ENCODE measurements around the gene IL1RAPL1. TPM values are rescaled to one million over a fixed set of nuclear protein-coding genes. Genes with fewer than 3 reads are reported as not detected.

Gene IL1RAPL1
- total and polyA plus RNA-seq, 5 donors, result 0.48 to 3.1 (median 2.4) TPM

- no peak overlapping the region for H3K27ac ChIP-seq (ENCODE audit: low read length)
- no peaks in the 10 kb centered on the region for H3K9me3 ChIP-seq (ENCODE audit: control insufficient read depth, low read length)
- no peak overlapping the region for H3K4me3 ChIP-seq (ENCODE audit: low read length)
- no peaks in the 10 kb centered on the region for H3K4me1 ChIP-seq (ENCODE audit: control insufficient read depth, insufficient read depth, low read length)
- DNase-seq (no peak), ATAC-seq (peak in 1 of 2 donors; percentile 51)
- H3K27me3 ChIP-seq (ENCODE audit: control insufficient read depth, insufficient read depth), result no peaks in the 10 kb centered on the region
- intact Hi-C loops (cut with DNase I), result no loop called here
- 39% methylated on average over 2 of the region's 2 CpGs for WGBS
Observed at GRCh38 chrX:29419774-29420553, 832.7 kb downstream of the IL1RAPL1 start.

- H3K27ac ChIP-seq (ENCODE audit: low read length), result no peak overlapping the region
- WGBS, result 84% methylated on average over 3 of the region's 3 CpGs
- H3K9me3 ChIP-seq (ENCODE audit: control insufficient read depth, low read length), result no peaks in the 10 kb centered on the region
- no peaks in the 10 kb centered on the region for H3K4me1 ChIP-seq (ENCODE audit: control insufficient read depth, insufficient read depth, low read length)
- intact Hi-C loops (cut with DNase I), result no loop called here
- DNase-seq (no peak), ATAC-seq (no peak)
- no peaks in the 10 kb centered on the region for H3K27me3 ChIP-seq (ENCODE audit: control insufficient read depth, insufficient read depth)
- H3K4me3 ChIP-seq (ENCODE audit: low read length), result no peak overlapping the region
Observed at GRCh38 chrX:29422034-29422433, 834.8 kb downstream of the IL1RAPL1 start.

DNA sequence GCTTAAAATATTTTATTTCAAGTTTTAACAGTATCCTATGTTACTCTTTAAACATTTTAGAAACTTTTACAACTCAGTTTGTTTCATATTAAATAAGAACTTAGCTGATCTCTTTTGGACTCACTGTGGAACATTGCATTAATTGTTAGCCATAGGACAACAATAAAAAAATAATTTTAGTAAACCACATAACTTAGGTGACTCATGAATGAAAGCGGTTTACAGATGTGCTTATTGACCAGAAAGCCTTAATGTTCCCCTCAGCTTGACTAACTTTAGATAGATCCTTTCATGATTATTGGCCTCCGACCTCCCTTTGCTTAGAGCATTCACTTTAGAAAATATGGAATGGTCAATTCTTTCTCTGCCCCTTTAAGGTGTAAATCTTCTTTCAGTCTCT is 844.6 kb downstream of the IL1RAPL1 start:
- no peaks in the 10 kb centered on the region for H3K4me1 ChIP-seq (ENCODE audit: control insufficient read depth, insufficient read depth, low read length)
- H3K27me3 ChIP-seq (ENCODE audit: control insufficient read depth, insufficient read depth), result no peaks in the 10 kb centered on the region
- no peak for ATAC-seq
- no peak overlapping the region for H3K27ac ChIP-seq (ENCODE audit: low read length)
- DNase-seq, result no peak
- no peaks in the 10 kb centered on the region for H3K9me3 ChIP-seq (ENCODE audit: control insufficient read depth, low read length)
- intact Hi-C loops (cut with DNase I), result no loop called here
- H3K4me3 ChIP-seq (ENCODE audit: low read length), result no peak overlapping the region
- WGBS, result 83% methylated on average over 2 of the region's 2 CpGs

GRCh38 chrX:29432534-29432933 is 845.3 kb downstream of the IL1RAPL1 start:
- no peaks in the 10 kb centered on the region for H3K27me3 ChIP-seq (ENCODE audit: control insufficient read depth, insufficient read depth)
- no peaks in the 10 kb centered on the region for H3K4me1 ChIP-seq (ENCODE audit: control insufficient read depth, insufficient read depth, low read length)
- intact Hi-C loops (cut with DNase I), result no loop called here
- H3K27ac ChIP-seq (ENCODE audit: low read length), result no peak overlapping the region
- H3K9me3 ChIP-seq (ENCODE audit: control insufficient read depth, low read length), result no peaks in the 10 kb centered on the region
- no peak overlapping the region for H3K4me3 ChIP-seq (ENCODE audit: low read length)
- DNase-seq (no peak), ATAC-seq (no peak)

DNA sequence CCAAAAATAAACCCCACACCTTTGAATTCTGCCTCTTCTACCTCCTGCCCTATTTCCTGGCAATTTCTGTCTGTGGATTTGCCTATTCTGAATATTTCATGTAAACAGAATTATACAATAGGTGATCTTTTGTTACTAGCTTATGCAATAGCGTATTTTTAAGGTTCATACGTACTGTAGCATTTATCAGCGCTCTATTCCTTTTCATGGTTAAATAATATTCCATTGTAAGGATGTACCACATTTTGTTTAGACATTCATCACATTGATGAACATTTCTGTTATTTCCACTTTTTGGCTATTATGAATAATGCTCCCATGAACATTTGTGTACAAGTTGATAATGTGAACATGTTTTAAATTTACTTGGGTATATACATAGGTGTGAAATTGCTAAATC is 847.7 kb downstream of the IL1RAPL1 start:
- intact Hi-C loops (cut with DNase I), result no loop called here

GRCh38 chrX:29435396-29435795 is 848.1 kb downstream of the IL1RAPL1 start:
- no peaks in the 10 kb centered on the region for H3K9me3 ChIP-seq (ENCODE audit: control insufficient read depth, low read length)
- H3K27me3 ChIP-seq (ENCODE audit: control insufficient read depth, insufficient read depth), result no peaks in the 10 kb centered on the region
- H3K4me3 ChIP-seq (ENCODE audit: low read length), result no peak overlapping the region
- DNase-seq (no peak), ATAC-seq (no peak)
- WGBS, result 71% methylated on average over 4 of the region's 4 CpGs
- no peaks in the 10 kb centered on the region for H3K4me1 ChIP-seq (ENCODE audit: control insufficient read depth, insufficient read depth, low read length)
- H3K27ac ChIP-seq (ENCODE audit: low read length), result no peak overlapping the region
- intact Hi-C loops (cut with DNase I), result no loop called here

More for the DNA sequence above, 847.7 kb downstream of the IL1RAPL1 start:
- DNase-seq, result no peak
- Histone ChIP-seq H3K27me3 (ENCODE audit: control insufficient read depth, insufficient read depth) (no peaks in the 10 kb centered on the region), H3K9me3 (ENCODE audit: control insufficient read depth, low read length) (no peaks in the 10 kb centered on the region), H3K4me1 (ENCODE audit: control insufficient read depth, insufficient read depth, low read length) (no peaks in the 10 kb centered on the region), H3K27ac (ENCODE audit: low read length) (no peak overlapping the region), H3K4me3 (ENCODE audit: low read length) (no peak overlapping the region)
- ATAC-seq, result no peak
- 92% methylated on average over 3 of the region's 3 CpGs for WGBS

GRCh38 chrX:29447867-29448266 is 860.6 kb downstream of the IL1RAPL1 start:
- Histone ChIP-seq H3K27ac (ENCODE audit: low read length) (no peak overlapping the region), H3K27me3 (ENCODE audit: control insufficient read depth, insufficient read depth) (no peaks in the 10 kb centered on the region), H3K4me3 (ENCODE audit: low read length) (no peak overlapping the region), H3K4me1 (ENCODE audit: control insufficient read depth, insufficient read depth, low read length) (no peaks in the 10 kb centered on the region), H3K9me3 (ENCODE audit: control insufficient read depth, low read length) (no peaks in the 10 kb centered on the region)
- ATAC-seq (no peak), DNase-seq (no peak)
- 71% methylated on average over 2 of the region's 2 CpGs for WGBS
- intact Hi-C loops (cut with DNase I), result no loop called here

DNA sequence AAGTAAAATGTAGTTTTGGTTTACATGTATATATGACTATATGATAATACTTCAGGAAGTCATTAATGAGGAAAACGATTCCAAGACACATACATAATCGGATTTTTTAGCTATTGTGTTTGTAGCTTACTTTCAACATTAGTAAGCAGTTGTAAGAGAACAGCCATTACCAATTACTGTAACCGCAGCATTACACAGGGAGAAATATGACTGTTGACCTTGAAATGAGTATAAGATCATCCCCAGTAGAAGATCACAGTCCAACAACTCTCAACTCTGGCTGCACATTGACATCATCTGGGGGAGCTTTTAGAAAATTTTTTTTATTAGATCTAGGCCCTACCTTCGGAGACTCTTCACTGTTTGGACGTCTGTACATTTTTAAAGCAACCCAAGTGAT is 866.1 kb downstream of the IL1RAPL1 start:
- H3K27me3 ChIP-seq (ENCODE audit: control insufficient read depth, insufficient read depth), result no peaks in the 10 kb centered on the region
- H3K4me1 ChIP-seq (ENCODE audit: control insufficient read depth, insufficient read depth, low read length), result no peaks in the 10 kb centered on the region
- intact Hi-C loops (cut with DNase I), result no loop called here
- no peak for DNase-seq
- ATAC-seq, result no peak
- WGBS, result 86% methylated on average over 5 of the region's 5 CpGs
- H3K9me3 ChIP-seq (ENCODE audit: control insufficient read depth, low read length), result no peaks in the 10 kb centered on the region
- no peak overlapping the region for H3K27ac ChIP-seq (ENCODE audit: low read length)
- H3K4me3 ChIP-seq (ENCODE audit: low read length), result no peak overlapping the region

DNA sequence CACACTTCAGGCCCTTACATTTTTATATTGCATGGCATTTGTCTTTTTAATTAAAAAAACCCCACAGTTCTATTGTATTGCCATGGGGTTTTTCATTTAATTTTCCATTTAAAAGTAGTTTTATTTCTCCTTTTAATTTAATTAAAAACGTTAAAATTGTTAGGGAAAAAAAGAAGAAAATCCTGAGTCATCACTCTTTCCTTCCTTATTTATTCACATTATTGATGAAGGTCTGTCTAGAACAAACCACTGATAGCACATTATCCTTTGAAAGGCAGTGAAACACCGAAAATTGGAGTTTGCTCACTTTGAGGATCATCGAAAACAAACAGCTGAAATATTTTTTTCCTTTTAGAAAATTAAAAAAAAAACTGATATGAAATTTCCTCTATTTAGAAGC is 868.5 kb downstream of the IL1RAPL1 start:
- H3K4me1 ChIP-seq (ENCODE audit: control insufficient read depth, insufficient read depth, low read length), result no peaks in the 10 kb centered on the region
- intact Hi-C loops (cut with DNase I), result no loop called here
- WGBS, result 63% methylated on average over 3 of the region's 3 CpGs
- DNase-seq (no peak), ATAC-seq (no peak)
- no peaks in the 10 kb centered on the region for H3K9me3 ChIP-seq (ENCODE audit: control insufficient read depth, low read length)
- H3K4me3 ChIP-seq (ENCODE audit: low read length), result no peak overlapping the region
- no peaks in the 10 kb centered on the region for H3K27me3 ChIP-seq (ENCODE audit: control insufficient read depth, insufficient read depth)
- no peak overlapping the region for H3K27ac ChIP-seq (ENCODE audit: low read length)

- Histone ChIP-seq H3K27ac (ENCODE audit: low read length) (no peak overlapping the region), H3K4me3 (ENCODE audit: low read length) (no peak overlapping the region), H3K4me1 (ENCODE audit: control insufficient read depth, insufficient read depth, low read length) (no peaks in the 10 kb centered on the region), H3K9me3 (ENCODE audit: control insufficient read depth, low read length) (no peaks in the 10 kb centered on the region), H3K27me3 (ENCODE audit: control insufficient read depth, insufficient read depth) (no peaks in the 10 kb centered on the region)
- ATAC-seq (no peak), DNase-seq (no peak)
- intact Hi-C loops (cut with DNase I), result no loop called here
- 89% methylated on average over 2 of the region's 2 CpGs for WGBS
Observed at GRCh38 chrX:29461039-29461438, 873.8 kb downstream of the IL1RAPL1 start.

GRCh38 chrX:29466456-29466855 is 879.2 kb downstream of the IL1RAPL1 start:
- intact Hi-C loops (cut with DNase I), result no loop called here
- H3K27ac ChIP-seq (ENCODE audit: low read length), result no peak overlapping the region
- 33% methylated on average over 2 of the region's 2 CpGs for WGBS
- no peaks in the 10 kb centered on the region for H3K4me1 ChIP-seq (ENCODE audit: control insufficient read depth, insufficient read depth, low read length)
- H3K27me3 ChIP-seq (ENCODE audit: control insufficient read depth, insufficient read depth), result no peaks in the 10 kb centered on the region
- ATAC-seq (no peak), DNase-seq (no peak)
- H3K4me3 ChIP-seq (ENCODE audit: low read length), result no peak overlapping the region
- no peaks in the 10 kb centered on the region for H3K9me3 ChIP-seq (ENCODE audit: control insufficient read depth, low read length)

All from right cardiac atrium (tissue), 5 donors.